Common myeloid progenitor, CD34-positive (primary cell): Measurements from ENCODE around the gene TMEM175.

Experiments
- CTCF ChIA-PET: fragments of 350-600 bp; sonication (Branson Sonifier 250); formaldehyde crosslinking; loops from one replicate; lab custom pipeline; 2021; ENCODE audit warnings: antibody characterized with exemption; lab: Charles Lee
- POLR2A ChIA-PET: fragments of 350-600 bp; sonication (Branson Sonifier 250); formaldehyde crosslinking; loops from one replicate; lab custom pipeline; 2021; ENCODE audit warnings: antibody characterized with exemption; lab: Charles Lee
- DNase-seq, 3 donors: peaks; one replicate each; pipeline versions ENCODE4 v3.0.0 to v3.0.0-alpha.2; 2013
- H3K27ac ChIP-seq, 2 experiments: 1 replicate in 1 of 2; 2 replicates in 1 of 2; pipeline ENCODE4 v1.7.0; 2013; ENCODE audit warnings: inconsistent platforms in 2 of 2, low read length in 2 of 2, mild to moderate bottlenecking in 2 of 2, low read depth in 1 of 2, moderate library complexity in 1 of 2; ENCODE audit not compliant: severe bottlenecking in 2 of 2, insufficient read depth in 1 of 2, poor library complexity in 1 of 2
- H3K27me3 ChIP-seq, 5 experiments: replicated peaks in 2 of 5; 1 replicate in 3 of 5; 2 replicates in 2 of 5; pipeline versions ENCODE4 v1.6.1 to v1.7.0; 2013; ENCODE audit warnings: low read length in 4 of 5, mild to moderate bottlenecking in 2 of 5, moderate library complexity in 2 of 5, inconsistent platforms in 1 of 5; ENCODE audit not compliant: insufficient read depth in 5 of 5, control insufficient read depth in 4 of 5
- H3K36me3 ChIP-seq, 4 experiments: 1 replicate in 2 of 4; 2 replicates in 2 of 4; pipeline versions ENCODE4 v1.6.1 to v1.7.0; 2013; ENCODE audit warnings: low read length in 3 of 4, control low read depth in 1 of 4, mild to moderate bottlenecking in 1 of 4; ENCODE audit not compliant: control insufficient read depth in 4 of 4, insufficient read depth in 4 of 4
- H3K4me1 ChIP-seq, 4 experiments: 1 replicate in 3 of 4; 2 replicates in 1 of 4; pipeline versions ENCODE4 v1.6.1 to v1.7.1; 2013; ENCODE audit warnings: low read length in 3 of 4, mild to moderate bottlenecking in 3 of 4, control low read depth in 1 of 4, inconsistent platforms in 1 of 4, moderate library complexity in 1 of 4; ENCODE audit not compliant: control insufficient read depth in 4 of 4, insufficient read depth in 4 of 4; ENCODE audit errors: control extremely low read depth in 1 of 4
- H3K4me3 ChIP-seq, 7 experiments: 1 replicate in 4 of 7; 2 replicates in 3 of 7; pipeline versions ENCODE4 v1.5.1 to v1.7.0; 2013; ENCODE audit warnings: mild to moderate bottlenecking in 7 of 7, low read length in 6 of 7, moderate library complexity in 6 of 7, inconsistent platforms in 2 of 7, low read depth in 2 of 7, control low read depth in 1 of 7; ENCODE audit not compliant: insufficient read depth in 4 of 7, control insufficient read depth in 1 of 7; ENCODE audit errors: extremely low read depth in 1 of 7
- H3K9me3 ChIP-seq, 5 experiments: 1 replicate in 4 of 5; 2 replicates in 1 of 5; pipeline versions ENCODE4 v1.6.1 to v1.7.1; 2013; ENCODE audit warnings: low read length in 4 of 5, mild to moderate bottlenecking in 2 of 5, inconsistent platforms in 1 of 5, low read depth in 1 of 5, moderate library complexity in 1 of 5; ENCODE audit not compliant: control insufficient read depth in 4 of 5, insufficient read depth in 2 of 5; ENCODE audit errors: control extremely low read depth in 1 of 5
- WGBS: methylation state at CpG from one replicate; pipeline ENCODE4 v1.1.5; 2013; ENCODE audit not compliant: insufficient coverage; 5-methylcytosine and 5-hydroxymethylcytosine counted together

TMEM175 gene

GRCh38 chr4:1004557-1005485, 72.6 kb downstream of the TMEM175 start:
- no peak overlapping the region for H3K27ac ChIP-seq
- peaks cover 6 to 90% (median 36%) of the 10 kb centered on the region in 5 experiments for H3K27me3 ChIP-seq
- POLR2A ChIA-PET = no interaction called here

GRCh38 chr4:1006856-1007255, 74.6 kb downstream of the TMEM175 start:
- 88% methylated on average over 5 of the region's 5 CpGs for WGBS
- CTCF ChIA-PET = no interaction called here

More at GRCh38 chr4:1004557-1005485, 72.6 kb downstream of the TMEM175 start:
- no peaks in the 10 kb centered on the region for H3K36me3 ChIP-seq
- no peak overlapping the region for H3K4me3 ChIP-seq
- peaks cover 0 to 27% (median 19%) of the 10 kb centered on the region in 4 experiments for H3K4me1 ChIP-seq
- 95% methylated on average over 23 of the region's 25 CpGs for WGBS
- H3K9me3 ChIP-seq = peaks cover 0 to 8% (median 5%) of the 10 kb centered on the region in 5 experiments
- no peak for DNase-seq
- CTCF ChIA-PET = interaction anchor here (0.8 to 1.4 kb wide), 2 partner anchors 10 to 61 kb away, joined by 3 read pairs; no protein-coding TSS in a partner anchor

More at GRCh38 chr4:1006856-1007255, 74.6 kb downstream of the TMEM175 start:
- peaks cover 0 to 8% (median 5%) of the 10 kb centered on the region in 5 experiments for H3K9me3 ChIP-seq
- peaks cover 6 to 70% (median 27%) of the 10 kb centered on the region in 5 experiments for H3K27me3 ChIP-seq
- no peak overlapping the region for H3K4me3 ChIP-seq
- peaks cover 0 to 38% (median 30%) of the 10 kb centered on the region in 4 experiments for H3K4me1 ChIP-seq
- POLR2A ChIA-PET = no interaction called here
- no peak for DNase-seq
- no peaks in the 10 kb centered on the region for H3K36me3 ChIP-seq
- H3K27ac ChIP-seq = no peak overlapping the region
